Transverse colon (tissue), 4 donors: Measurements from ENCODE around the gene MCF2L2.

ENCODE experiments used
- CTCF ChIP-seq, 5 experiments: fragments of 200-600 bp in 3 of 5; fragments of 450-650 bp in 2 of 5; sonication (generic) in 3 of 5; IDR thresholded peaks; 1 replicate in 2 of 5; 2 replicates in 3 of 5; pipeline ENCODE4 v1.5.1; 2016 to 2017; ENCODE audit warnings: antibody characterized with exemption in 5 of 5, inconsistent platforms in 3 of 5, mild to moderate bottlenecking in 2 of 5, moderate library complexity in 1 of 5
- POLR2A ChIP-seq: fragments of 450-650 bp; IDR thresholded peaks from one replicate; pipeline ENCODE4 v1.6.1; 2016; ENCODE audit warnings: antibody characterized with exemption, mild to moderate bottlenecking, moderate library complexity
- POLR2AphosphoS5 ChIP-seq, 3 donors: sonication (generic); formaldehyde crosslinking; IDR thresholded peaks; one replicate each; pipeline ENCODE4 v1.6.1; 2016; ENCODE audit warnings: antibody characterized with exemption in 3 of 3

GRCh38 chr3:183317271-183317670 lies 111.1 kb downstream of the MCF2L2 start:
- TF ChIP-seq POLR2AphosphoS5 (IDR thresholded peaks at IDR 0.05), result no peak
- TF ChIP-seq CTCF (IDR thresholded peaks at IDR 0.05), result no peak
- no peak for TF ChIP-seq POLR2A
